Stimulated activated CD4-positive, alpha-beta T cell treated with anti-CD3 and anti-CD28 coated beads, Interleukin-4, amount 100 ng/mL, for 24 hours (primary cell): ENCODE measurements around the gene FADS1.

Experiments used
- DNase-seq: peaks from one replicate; pipeline ENCODE4 v3.0.0-alpha.2; 2020

The FADS1 gene

DNA sequence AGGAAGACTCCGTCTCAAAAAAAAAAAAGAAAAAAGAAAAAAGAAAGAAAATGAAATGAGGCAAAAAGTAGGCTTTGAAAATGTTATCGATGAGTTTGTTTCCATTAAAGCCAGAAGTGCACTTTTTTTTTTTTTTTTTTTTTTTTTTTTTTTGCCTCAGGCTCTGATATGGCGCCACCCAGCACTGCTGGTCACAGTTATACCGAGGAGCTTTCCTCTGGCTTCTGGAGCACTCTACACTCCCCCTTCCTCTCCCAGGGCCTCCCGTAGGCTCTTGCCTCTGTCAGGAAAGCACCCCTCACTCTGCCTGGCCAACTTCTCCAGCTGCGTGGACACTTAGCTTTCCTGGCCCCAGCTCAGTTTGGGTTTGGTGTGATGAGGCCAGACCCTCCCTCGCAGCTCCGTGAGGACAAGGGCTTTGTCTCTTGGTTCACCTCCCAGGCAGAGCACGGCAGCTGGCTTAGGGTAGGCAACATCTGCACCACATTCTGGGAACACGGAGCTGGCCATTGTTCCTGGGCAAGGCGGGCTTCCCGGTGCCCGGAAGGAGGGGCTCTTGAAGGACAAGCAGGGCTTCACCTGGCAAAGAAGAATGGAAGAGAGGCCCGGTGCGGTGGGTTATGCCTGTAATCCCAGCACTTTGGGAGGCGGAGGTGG, 28.2 kb upstream of the FADS1 start:
- no peak for DNase-seq

DNA sequence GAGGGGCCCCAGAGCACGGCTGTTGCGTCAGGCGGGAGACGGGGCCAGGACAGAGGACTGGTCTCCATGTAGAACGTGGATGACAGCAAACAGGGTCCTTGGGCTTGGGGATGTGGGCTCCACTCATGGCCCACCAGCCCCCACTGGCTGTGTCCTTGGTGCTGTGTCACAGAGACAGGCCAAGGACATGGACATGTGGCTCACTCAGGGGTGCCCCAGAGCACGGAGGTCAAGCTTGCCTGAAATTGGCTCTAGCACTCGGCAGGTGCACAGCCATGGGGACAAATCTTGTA, 25.7 kb upstream of the FADS1 start:
- DNase-seq: no peak

DNA sequence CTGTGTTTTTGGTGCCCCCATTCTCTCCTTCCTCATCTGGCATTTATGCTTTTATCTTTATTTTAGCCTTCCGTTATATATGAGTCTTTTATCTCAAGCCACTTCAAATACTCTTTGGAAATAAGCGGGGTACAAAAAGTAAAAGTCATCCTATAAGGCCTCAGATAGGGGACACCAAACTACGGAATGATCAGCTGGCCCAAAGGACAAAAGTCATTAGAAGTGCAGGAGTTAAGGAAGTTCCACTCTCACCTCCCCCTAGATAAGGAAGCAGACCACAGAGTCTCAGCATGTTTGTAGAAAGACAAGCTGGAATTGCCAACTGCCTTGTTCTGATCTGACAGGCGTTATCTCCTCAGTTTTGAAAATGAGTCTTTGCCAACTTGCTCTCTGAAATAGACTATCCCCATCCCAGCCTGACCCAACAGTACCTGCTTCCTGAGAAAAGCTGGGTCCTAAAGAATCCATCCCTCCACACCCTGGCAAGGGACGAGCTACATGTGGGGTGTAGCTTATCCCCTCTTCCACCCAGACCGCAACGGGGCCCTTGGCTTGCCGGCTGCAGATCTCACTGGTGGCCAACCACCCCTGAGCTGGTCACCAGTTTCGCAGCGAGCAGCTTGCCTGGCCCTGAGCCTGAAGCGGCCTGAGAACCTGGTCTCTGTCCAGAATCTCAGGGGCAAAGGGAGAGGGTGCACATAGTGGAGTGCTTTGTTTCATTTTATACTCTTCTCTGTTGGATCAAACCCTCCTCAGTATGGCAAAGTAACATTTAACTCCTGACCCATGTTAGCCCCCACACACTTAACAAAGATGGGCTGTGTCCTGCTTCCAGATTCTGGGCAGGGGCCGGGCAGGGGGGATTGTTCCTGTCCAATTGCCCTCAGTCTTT, 25.1 kb upstream of the FADS1 start:
- DNase-seq: no peak

DNA sequence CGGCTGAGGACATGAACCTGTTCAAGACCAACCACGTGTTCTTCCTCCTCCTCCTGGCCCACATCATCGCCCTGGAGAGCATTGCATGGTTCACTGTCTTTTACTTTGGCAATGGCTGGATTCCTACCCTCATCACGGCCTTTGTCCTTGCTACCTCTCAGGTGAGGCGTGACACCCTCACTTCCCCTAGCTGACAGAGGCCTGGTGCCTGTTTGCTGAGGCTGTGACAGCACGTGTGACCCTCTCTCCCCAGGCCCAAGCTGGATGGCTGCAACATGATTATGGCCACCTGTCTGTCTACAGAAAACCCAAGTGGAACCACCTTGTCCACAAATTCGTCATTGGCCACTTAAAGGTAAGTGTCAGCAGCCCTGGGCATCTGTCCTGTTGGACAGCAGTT, 23.6 kb upstream of the FADS1 start:
- no peak for DNase-seq

DNA sequence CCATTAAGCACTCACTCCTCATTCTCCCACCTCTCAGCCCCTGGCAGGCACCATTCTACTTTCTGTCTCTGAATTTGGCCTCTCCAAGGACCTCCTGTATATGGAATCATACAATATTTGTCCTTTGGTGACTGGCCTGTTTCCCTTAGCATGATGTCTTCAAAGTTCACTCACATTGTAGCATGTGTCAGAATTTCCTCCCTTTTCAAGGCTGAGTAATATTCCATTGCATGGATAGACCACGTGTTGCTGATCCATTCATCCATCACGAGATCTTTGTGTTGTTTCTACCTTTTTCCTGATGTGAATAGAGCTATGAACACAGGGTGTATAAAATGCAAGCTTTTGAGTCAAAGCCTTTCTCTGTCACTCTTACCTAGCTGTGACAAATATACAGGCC, 22.9 kb upstream of the FADS1 start:
- no peak for DNase-seq

DNA sequence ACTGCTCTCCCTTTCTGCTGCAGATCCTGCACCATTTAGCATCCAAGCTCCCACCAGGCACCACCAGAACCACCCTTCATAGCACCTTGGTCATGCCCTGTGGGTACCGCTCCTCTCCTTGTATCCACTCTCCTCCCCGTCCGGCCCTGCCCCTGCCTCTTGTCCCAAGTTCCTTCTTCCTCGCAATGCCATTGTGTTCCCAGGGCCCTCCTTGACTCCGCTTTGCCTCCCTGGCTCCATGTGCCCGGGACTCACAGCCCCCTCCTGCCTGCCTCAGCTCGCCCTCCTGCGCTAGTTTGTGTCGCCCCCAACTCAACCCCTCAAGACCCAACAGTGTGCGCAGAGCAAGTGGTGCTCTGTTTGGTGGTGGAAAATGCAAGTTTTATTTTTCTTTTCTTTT, 22.1 kb upstream of the FADS1 start:
- no peak for DNase-seq

DNA sequence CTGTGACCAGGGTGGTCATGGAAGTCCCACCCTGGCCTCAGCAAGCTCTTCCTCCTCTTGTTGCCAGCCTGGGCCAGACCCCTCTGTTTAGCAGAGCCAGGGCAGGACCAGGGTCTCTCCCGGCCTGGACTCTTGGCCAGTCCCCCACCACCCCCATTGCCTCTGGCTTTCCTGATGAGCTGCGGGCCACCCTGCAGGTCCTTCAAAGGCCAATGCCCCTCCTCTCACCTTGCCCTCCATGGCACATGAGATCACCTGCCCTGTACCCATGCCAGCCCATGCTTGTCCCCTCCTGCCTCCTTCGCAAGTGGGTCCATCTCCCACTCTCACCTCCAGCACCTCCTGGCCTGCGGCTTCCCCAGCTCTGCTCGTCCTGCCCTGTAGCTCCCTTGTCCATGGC, 21.7 kb upstream of the FADS1 start:
- no peak for DNase-seq

DNA sequence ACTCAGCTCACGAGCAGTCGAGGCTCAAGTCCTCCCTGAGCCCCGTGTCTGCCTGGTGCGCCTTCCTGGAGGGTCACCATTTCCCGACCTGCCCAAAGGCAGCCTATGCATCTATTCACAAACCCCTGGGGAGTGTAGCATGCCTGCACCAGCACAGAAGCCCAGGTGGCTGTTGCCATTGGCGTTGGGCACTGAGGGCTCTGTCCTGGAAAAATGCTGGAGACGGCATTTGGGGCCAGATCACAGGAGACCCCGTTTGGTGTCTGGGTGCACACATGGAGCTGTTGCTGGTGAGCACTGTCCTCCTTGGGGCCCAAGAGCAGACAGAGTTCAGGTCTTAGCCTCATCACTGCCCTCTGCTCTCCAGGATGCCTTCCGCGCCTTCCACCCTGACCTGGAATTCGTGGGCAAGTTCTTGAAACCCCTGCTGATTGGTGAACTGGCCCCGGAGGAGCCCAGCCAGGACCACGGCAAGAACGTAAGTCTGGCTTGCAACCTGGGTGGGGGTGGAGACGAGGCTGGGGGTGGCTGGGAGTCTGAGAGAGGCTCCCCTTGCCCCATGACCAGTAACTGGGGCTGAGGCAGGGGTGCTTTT, 20.7 kb upstream of the FADS1 start:
- DNase-seq: no peak

DNA sequence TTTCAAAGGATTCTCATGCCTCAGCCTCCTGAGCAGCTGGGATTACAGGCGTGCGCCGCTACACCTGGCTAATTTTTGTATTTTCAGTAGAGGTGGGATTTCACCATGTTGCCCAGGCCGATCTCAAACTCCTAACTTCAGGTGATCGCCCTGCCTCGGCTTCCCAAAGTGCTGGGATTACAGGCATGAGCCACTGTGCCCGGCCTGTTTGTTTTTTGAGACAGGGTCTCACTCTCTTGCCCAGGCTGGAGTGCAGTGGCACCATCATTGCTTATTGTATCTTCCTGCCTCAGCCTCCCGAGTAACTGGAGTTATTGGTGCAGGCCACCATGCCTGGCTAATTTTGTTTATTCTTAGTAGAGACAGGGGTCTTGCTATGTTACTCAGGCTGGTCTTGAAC, 19.4 kb upstream of the FADS1 start:
- DNase-seq: no peak

DNA sequence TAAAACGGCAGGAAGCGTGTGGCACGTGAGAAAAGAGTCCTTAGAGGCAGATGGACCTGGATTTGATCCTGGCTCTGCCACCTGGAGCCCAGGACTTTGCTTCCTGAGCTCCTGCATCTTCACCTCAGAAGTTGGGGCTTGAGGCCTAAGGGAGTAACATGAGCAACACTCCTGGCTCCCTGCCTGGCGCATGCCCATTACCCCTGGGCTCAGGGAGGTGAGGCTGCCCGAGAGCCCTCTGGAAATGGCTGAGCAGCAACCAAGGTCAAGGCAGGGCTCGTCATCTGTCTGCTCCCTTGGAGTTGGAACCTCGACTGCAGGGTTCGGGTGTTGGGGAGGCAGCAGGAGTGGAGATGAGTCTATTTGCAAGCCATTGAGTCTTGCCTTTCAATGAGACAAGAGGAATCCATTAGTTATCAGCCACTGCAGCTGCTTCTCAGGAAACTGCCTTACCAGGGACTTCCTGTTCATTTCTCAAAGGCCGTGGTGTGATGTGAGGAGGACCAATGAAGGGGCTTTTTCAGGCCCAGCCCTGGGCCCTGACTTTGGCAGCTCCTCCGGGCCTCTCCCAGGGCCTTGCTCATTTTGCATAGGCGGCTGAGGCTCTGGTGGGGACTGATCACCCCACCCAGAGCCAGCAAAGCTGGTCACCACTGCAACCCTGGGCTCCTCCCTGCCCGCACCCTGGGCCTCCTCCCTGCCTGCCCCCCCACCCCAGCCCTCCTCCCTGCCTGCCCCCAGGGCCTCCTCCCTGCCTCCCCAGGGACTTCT, 17.7 kb upstream of the FADS1 start:
- DNase-seq: no peak

DNA sequence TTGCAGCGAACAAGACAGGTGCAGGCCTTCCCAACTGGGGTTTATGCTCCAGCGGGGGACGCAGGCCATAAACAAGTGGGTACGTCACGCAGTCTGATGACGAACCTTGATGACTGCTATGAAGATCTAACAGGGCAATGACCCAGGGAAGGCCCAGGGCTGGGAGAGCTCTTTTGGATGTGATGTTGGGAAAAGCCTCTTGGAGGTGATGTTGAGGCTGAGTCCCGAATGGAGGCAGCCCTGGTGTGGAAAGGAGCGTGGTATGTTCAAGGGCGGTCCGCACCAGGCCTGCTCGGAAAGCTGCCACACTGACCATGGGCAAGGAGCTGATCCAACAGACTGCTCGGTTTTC, 17.1 kb upstream of the FADS1 start:
- no peak for DNase-seq

DNA sequence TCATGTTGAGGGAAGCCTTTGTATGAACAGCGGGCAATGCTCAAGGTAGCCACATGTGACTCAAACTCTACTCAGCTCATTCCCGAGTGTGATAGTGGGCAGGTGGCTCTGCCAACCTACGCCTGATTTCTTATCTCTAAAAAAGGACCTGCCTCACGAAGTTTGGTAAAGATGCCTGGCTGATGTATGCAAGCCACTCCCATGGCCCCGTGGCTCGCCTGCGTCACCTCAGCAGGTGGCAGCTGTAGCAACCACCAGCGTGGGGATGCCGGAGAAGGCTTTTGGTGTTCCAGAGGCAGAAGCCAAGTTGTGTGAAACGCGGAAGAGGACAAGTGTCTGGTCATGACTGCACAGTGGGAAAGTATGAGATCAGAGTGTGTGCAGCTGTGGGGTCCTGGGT, 16.7 kb upstream of the FADS1 start:
- DNase-seq: no peak

DNA sequence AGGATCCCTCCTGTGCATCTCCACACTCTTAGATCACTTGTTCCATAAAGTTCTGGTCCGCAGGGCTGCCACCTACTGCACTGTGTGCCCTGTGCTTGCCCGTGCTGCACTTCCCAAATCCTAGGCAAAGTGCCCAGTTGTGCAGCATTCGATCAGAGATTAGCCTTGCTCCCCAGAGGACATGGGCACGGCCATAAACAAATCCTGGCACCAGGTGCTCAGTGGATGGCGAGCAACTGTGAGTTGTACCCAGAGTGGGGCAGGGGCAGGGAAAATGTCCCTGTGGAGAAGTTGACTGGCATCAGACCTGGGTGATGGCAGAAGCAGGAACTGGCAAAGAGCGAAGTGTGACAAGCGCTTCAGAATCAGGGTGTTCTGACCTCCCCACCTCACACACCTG, 16.0 kb upstream of the FADS1 start:
- DNase-seq: no peak

DNA sequence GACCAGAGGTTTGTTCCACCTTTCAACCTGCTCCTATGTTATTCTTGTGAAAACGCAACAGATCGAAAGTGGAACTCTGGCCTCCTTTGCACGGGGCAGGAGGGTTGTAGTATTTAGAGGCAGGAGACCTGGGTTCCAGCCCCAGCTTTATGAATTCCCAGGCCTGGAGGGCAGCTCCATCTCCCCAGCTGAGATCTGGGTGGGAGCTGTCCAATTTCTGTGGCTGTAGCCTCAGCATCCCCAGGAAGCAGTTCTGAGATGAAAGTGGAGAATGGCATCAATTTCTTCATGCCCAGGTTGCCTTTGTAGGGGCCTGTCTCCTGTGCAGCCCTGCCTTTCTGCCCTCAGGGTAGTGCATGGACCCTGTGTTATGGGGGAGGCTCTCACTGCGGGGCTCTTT, 15.4 kb upstream of the FADS1 start:
- DNase-seq: no peak

DNA sequence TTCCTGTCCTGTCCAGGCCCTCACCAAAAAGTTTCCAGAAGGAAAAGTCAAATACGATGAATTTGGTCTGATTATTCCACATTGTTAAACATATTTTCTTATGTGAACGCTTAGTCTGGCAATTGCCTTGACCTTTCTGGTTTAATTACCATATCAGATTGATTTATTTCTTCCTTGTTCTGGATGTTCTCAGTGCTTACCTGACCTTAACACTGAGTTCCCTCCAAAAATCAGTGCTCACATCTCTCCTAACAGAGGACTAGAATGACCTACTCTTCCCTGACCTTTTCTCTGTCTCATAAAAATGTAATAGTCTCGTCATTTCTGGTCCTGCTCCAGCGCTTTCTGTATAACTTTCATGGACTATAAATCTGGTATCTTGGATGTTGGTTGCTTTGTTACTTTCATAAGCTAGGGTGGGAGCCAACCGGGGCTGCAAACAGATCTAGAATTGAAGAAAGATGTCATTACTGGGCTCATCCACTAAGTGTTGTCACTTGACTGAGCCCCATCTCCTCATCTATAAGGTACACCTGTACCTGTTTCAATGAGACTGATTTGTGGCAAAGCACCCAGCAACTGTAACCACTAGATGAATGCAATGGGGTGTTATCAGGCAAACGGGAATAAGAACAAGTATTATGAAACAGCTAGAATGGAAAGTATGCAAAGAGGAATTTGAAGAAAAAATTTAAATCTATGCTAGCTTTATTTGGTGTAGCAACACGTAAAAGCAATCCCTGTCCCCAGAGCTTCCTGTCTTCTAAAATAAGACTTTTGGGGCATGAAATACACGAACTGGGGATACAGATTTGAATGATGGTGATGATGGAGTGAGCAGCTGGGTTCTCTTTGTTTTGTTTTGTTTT, 13.7 kb upstream of the FADS1 start:
- no peak for DNase-seq

DNA sequence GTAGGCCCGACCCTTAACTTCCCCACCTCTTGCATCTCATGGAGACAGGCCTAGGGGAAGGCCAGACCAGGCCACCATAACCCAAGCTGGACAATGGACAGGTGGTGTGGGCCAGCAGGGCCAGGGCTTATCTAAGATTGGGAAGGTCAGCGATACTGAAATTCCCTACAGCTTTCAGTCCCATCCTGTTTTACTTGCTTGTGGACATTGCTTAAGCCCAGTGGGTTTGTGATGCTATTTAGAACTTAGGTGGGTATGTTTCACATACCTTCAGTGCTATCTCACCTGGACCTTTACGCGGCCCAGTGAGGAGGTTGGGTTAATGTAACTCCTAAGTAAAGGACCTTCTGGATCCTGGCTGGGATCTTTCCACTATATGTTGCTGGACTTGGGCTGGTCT, 13.0 kb upstream of the FADS1 start:
- DNase-seq: no peak

DNA sequence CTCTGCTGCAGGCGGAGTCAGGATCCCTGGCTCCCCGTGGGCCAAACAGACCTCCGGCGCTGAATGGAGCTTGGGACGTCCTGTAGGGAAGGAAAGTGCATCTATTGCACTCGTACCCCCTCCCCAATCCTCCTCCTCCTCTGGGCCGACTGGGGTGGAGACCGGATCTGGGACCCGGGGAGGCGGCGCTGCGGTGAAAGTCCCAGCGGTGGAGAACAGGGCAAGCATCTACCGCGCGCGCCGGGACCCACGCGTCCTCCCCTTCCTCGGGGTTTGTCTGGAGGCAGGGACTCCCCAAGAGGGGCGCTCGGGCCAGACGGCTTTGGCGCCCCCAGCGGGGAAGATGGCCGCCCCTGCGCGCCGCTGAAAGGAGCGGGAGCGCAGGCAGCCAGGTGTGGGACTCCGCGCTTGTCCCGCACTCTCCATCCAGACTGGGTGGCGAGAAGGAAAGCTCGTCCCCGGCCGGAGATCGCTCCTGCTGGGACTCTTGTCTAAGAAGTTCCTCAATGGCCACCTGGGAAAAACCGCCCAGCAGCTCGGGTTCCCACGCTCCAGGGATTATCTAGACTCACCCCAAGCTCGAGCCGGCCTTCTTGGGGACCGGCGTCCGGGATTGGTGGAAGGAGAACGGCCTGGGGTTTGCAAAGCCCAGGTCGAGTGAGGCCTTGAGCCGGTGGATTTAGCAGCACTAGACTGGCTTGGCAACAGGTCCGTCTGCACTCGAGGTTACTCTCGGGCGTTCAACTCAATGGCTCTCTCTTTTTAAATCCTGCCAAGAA, 12.0 kb upstream of the FADS1 start:
- DNase-seq: no peak

DNA sequence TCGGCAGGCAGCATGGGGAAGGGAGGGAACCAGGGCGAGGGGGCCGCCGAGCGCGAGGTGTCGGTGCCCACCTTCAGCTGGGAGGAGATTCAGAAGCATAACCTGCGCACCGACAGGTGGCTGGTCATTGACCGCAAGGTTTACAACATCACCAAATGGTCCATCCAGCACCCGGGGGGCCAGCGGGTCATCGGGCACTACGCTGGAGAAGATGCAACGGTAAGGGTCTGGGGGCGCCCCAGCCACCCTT, 11.5 kb upstream of the FADS1 start:
- DNase-seq: no peak

DNA sequence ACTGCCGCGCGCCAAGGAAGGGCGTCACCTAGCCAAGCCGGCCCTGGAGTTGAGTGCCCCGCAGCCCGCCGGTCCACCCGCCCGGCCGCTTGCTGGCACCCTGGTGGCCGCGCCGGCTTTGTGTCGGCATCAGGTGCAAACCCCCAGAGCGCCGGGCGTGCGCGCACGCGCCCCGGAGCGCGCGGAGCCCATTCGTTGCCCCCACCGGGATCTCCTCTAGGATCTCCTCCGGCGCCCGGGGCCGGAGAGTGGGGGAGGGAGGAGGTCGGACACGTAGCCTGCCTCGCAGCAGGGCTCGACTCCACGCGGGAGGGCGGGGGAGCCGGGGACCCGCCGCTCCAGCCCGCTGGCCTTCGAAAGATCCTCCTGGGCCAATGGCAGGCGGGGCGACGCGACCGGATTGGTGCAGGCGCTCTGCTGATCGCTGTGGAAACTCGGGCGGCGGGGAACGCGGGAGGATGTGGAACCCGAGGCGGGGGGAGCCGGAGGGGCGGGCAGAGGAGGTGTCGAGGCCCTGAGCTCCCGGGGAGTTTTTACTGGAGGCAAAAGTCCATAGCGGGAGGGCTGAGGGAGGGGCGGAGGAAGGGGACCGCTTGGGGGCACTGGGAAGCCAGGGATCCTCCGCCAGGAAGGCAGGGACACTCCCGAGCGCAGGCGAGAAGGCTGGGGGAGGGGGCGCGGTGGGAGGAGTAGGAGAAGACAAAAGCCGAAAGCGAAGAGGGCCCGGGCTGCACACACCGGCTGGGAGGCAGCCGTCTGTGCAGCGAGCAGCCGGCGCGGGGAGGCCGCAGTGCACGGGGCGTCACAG, 11.0 kb upstream of the FADS1 start, which contains the start of gene FADS2:
FADS2 (plus strand) TSS at position 730 of the 808 bp plus-strand sequence. CDS start 91 bp downstream, outside the sequence.
- peak; percentile 56 for DNase-seq

DNA sequence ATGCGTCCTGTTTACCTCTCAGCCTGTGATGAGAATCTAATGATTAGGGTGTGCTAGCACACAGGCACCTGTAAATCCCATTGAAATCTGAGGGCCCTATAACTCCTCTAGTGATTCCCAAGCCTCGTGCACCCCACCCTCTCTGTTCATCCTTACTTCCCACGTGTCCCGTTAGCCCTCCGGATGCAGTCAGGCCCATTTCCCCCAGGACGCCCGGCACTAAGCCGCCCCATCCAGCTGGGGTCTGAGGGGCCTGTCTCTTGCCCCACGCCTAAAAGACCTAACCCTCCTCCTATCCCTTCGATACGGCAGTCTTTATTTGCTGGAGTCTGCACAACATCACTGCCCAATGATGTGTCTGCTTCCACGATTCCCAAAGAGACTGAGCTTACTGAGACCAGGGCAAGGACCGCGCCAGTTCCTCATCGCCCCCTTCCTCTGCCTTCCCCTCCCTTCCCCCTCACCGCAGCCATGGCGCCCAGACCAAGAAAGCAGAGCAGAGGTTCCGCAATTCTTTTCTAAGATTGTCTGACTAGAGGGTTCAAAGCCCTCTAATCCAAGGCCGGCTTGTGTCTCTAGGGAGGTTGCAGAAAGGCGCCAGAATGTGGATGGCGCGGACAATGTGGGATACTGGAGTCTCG, 10.2 kb upstream of the FADS1 start:
- no peak for DNase-seq

DNA sequence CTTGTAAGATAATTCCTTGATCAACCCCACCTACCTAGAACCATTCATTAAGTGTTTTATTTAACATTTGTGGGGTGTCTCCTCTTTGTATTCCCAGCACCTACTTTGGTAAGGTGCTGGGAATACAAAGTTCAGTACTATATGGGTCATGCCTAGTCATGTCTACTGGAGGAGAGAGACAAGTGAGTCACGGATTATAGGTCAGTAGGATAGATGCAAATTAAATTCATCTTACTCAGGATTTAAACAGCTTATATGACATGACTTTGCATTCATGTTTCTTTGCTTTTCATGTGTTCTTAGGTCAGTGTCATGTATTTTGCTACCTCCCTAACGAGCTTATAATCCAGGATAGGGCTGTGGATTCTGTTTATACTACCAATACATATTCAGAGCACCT, 3.4 kb upstream of the FADS1 start:
- DNase-seq: no peak
